ENCODE measurements around the gene ITGAV. TPM values are rescaled to one million over a fixed set of nuclear protein-coding genes. Genes with fewer than 3 reads are reported as not detected.

ITGAV gene
- total and polyA plus RNA-seq, 8 donors, result 53.6 to 175 (median 57.6) TPM

GRCh38 chr2:186632417-186632816, 42.6 kb downstream of the ITGAV start:
- H3K9me3 ChIP-seq, result no peaks in the 10 kb centered on the region
- no peak for DNase-seq
- H3K4me3 ChIP-seq, result no peak overlapping the region
- TF ChIP-seq CTCF (IDR thresholded peaks at IDR 0.05), result no peak
- no peak overlapping the region for H3K27ac ChIP-seq
- ATAC-seq, result no peak
- no peaks in the 10 kb centered on the region for H3K36me3 ChIP-seq
- peaks cover 0 to 8% of the 10 kb centered on the region in 2 donors for H3K4me1 ChIP-seq
- no peaks in the 10 kb centered on the region for H3K27me3 ChIP-seq
- intact Hi-C loops (cut with DNase I), result no loop called here

GRCh38 chr2:186634701-186635100, 44.8 kb downstream of the ITGAV start:
- DNase-seq, result no peak
- Histone ChIP-seq H3K4me1 (peaks cover 0 to 14% of the 10 kb centered on the region in 2 donors), H3K27ac (no peak overlapping the region), H3K27me3 (no peaks in the 10 kb centered on the region), H3K4me3 (no peak overlapping the region), H3K9me3 (no peaks in the 10 kb centered on the region), H3K36me3 (peaks cover 0 to 6% of the 10 kb centered on the region in 2 donors)
- no peak for ATAC-seq
- no peak for TF ChIP-seq CTCF (IDR thresholded peaks at IDR 0.05)
- intact Hi-C loops (cut with DNase I), result no loop called here

- H3K36me3 ChIP-seq, result peaks cover 0 to 23% of the 10 kb centered on the region in 2 donors
- TF ChIP-seq CTCF (IDR thresholded peaks at IDR 0.05), result no peak
- H3K4me1 ChIP-seq, result peaks cover 0 to 14% of the 10 kb centered on the region in 2 donors
- H3K9me3 ChIP-seq, result no peaks in the 10 kb centered on the region
- no peak overlapping the region for H3K27ac ChIP-seq
- intact Hi-C loops (cut with DNase I), result no loop called here
- no peak for ATAC-seq
- H3K27me3 ChIP-seq, result no peaks in the 10 kb centered on the region
- DNase-seq, result no peak
- H3K4me3 ChIP-seq, result no peak overlapping the region
Measured at GRCh38 chr2:186636800-186637496, 47.1 kb downstream of the ITGAV start.

GRCh38 chr2:186637497-186637800, 47.6 kb downstream of the ITGAV start:
- no peak overlapping the region for H3K4me3 ChIP-seq
- no peak for DNase-seq
- H3K27ac ChIP-seq, result no peak overlapping the region
- TF ChIP-seq CTCF (IDR thresholded peaks at IDR 0.05), result no peak
- H3K9me3 ChIP-seq, result no peaks in the 10 kb centered on the region
- H3K36me3 ChIP-seq, result peaks cover 0 to 26% of the 10 kb centered on the region in 2 donors
- intact Hi-C loops (cut with DNase I), result no loop called here
- ATAC-seq, result peak; percentile 54
- peaks cover 0 to 14% of the 10 kb centered on the region in 2 donors for H3K4me1 ChIP-seq
- no peaks in the 10 kb centered on the region for H3K27me3 ChIP-seq

GRCh38 chr2:186639939-186640338, 50.1 kb downstream of the ITGAV start:
- intact Hi-C loops (cut with DNase I), result loop anchor here in 1 of 2 donors (5.0 kb wide), 1 partner anchor 138 kb away; no protein-coding TSS in a partner anchor
- peaks cover 0 to 14% of the 10 kb centered on the region in 2 donors for H3K4me1 ChIP-seq
- DNase-seq (no peak), ATAC-seq (no peak)
- H3K27ac ChIP-seq, result no peak overlapping the region
- no peak overlapping the region for H3K4me3 ChIP-seq
- TF ChIP-seq CTCF (IDR thresholded peaks at IDR 0.05), result no peak
- H3K9me3 ChIP-seq, result no peaks in the 10 kb centered on the region
- no peaks in the 10 kb centered on the region for H3K27me3 ChIP-seq
- peaks cover 0 to 47% of the 10 kb centered on the region in 2 donors for H3K36me3 ChIP-seq

All from left lung (tissue), 10 donors.